T-helper 17 cell (primary cell): ENCODE data around the gene HMGN4. TPM values are rescaled to one million over a fixed set of nuclear protein-coding genes. Genes with fewer than 3 reads are reported as not detected.
"Not testable (repeated sequence)": the region's sequence is repeated elsewhere in the genome, so short reads cannot be mapped to it uniquely, and the experiment has no call there.

Source experiments
- ATAC-seq: fragments of 150-1000 bp; cut with Tn5 transposase; 2 replicates; pipeline ENCODE4 v1.10.0; 2021; ENCODE audit warnings: mild to moderate bottlenecking, moderate library complexity
- DNase-seq, 3 donors: peaks; one replicate each; pipeline versions ENCODE4 v3.0.0 to v3.0.0-alpha.2; 2020 to 2021
- H3K9me3 ChIP-seq: one replicate; pipeline ENCODE4 v1.7.0; 2013; ENCODE audit warnings: low read length, mild to moderate bottlenecking; ENCODE audit not compliant: control insufficient read depth, poor library complexity, severe bottlenecking
- H3K27ac Mint-ChIP-seq: one replicate; pipeline ENCODE4 v1.8.0; 2022; ENCODE audit warnings: mild to moderate bottlenecking, moderate library complexity, mixed read lengths
- H3K27me3 Mint-ChIP-seq: one replicate; pipeline ENCODE4 v1.8.0; 2022; ENCODE audit warnings: mixed read lengths
- H3K36me3 Mint-ChIP-seq: one replicate; pipeline ENCODE4 v1.8.0; 2022; ENCODE audit warnings: low read depth, mixed read lengths
- H3K4me1 Mint-ChIP-seq: one replicate; pipeline ENCODE4 v1.8.0; 2022; ENCODE audit warnings: mild to moderate bottlenecking, mixed read lengths
- H3K4me3 Mint-ChIP-seq: one replicate; pipeline ENCODE4 v1.8.0; 2022; ENCODE audit warnings: mild to moderate bottlenecking, moderate library complexity, mixed read lengths
- total RNA-seq, 4 donors: library from RNA in 2 of 4; stranded (reverse) in 2 of 4; gene quantifications; one replicate each; pipeline ENCODE4 v1.2.3 and lab custom pipeline; 2022 to 2026

Gene HMGN4
- total RNA-seq, 2 donors from 2014 or later: 54.7 to 60.1 TPM

GRCh38 chr6:26514984-26515383 lies 23.2 kb upstream of the HMGN4 start:
- H3K36me3 Mint-ChIP-seq: peaks cover 3% of the 10 kb centered on the region
- no peaks in the 10 kb centered on the region for H3K9me3 ChIP-seq
- H3K27me3 Mint-ChIP-seq: no peaks in the 10 kb centered on the region
- no peak overlapping the region for H3K4me3 Mint-ChIP-seq
- DNase-seq: no peak
- H3K4me1 Mint-ChIP-seq: peaks cover 7% of the 10 kb centered on the region
- no peak overlapping the region for H3K27ac Mint-ChIP-seq
- no peak for ATAC-seq

GRCh38 chr6:26516481-26517427 lies 21.4 kb upstream of the HMGN4 start:
- H3K36me3 Mint-ChIP-seq: peaks cover 4% of the 10 kb centered on the region
- peaks cover 19% of the 10 kb centered on the region for H3K4me1 Mint-ChIP-seq
- no peak overlapping the region for H3K4me3 Mint-ChIP-seq
- no peak overlapping the region for H3K27ac Mint-ChIP-seq
- DNase-seq (no peak), ATAC-seq (no peak)
- H3K9me3 ChIP-seq: no peaks in the 10 kb centered on the region
- H3K27me3 Mint-ChIP-seq: no peaks in the 10 kb centered on the region

GRCh38 chr6:26519359-26519758 lies 18.8 kb upstream of the HMGN4 start:
- no peaks in the 10 kb centered on the region for H3K9me3 ChIP-seq
- no peaks in the 10 kb centered on the region for H3K27me3 Mint-ChIP-seq
- H3K36me3 Mint-ChIP-seq: peaks cover 2% of the 10 kb centered on the region
- H3K27ac Mint-ChIP-seq: no peak overlapping the region
- H3K4me3 Mint-ChIP-seq: no peak overlapping the region
- peaks cover 35% of the 10 kb centered on the region for H3K4me1 Mint-ChIP-seq
- ATAC-seq: no peak
- DNase-seq: no peak

GRCh38 chr6:26520237-26520849 lies 17.8 kb upstream of the HMGN4 start:
- H3K4me1 Mint-ChIP-seq: peaks cover 35% of the 10 kb centered on the region
- H3K9me3 ChIP-seq: no peaks in the 10 kb centered on the region
- peak overlapping the region; percentile 98 for H3K27ac Mint-ChIP-seq
- ATAC-seq (peak; percentile 28), DNase-seq (no peak)
- H3K36me3 Mint-ChIP-seq: peaks cover 2% of the 10 kb centered on the region
- no peaks in the 10 kb centered on the region for H3K27me3 Mint-ChIP-seq
- peak overlapping the region; percentile 86 for H3K4me3 Mint-ChIP-seq

GRCh38 chr6:26520850-26521599 lies 17.1 kb upstream of the HMGN4 start:
- H3K27me3 Mint-ChIP-seq: no peaks in the 10 kb centered on the region
- H3K4me3 Mint-ChIP-seq: peak overlapping the region; percentile 86
- peaks cover 35% of the 10 kb centered on the region for H3K4me1 Mint-ChIP-seq
- DNase-seq (peak; percentile 73 to 85 (median 82)), ATAC-seq (peak; percentile 81)
- no peaks in the 10 kb centered on the region for H3K9me3 ChIP-seq
- H3K36me3 Mint-ChIP-seq: peaks cover 2% of the 10 kb centered on the region
- H3K27ac Mint-ChIP-seq: peak overlapping the region; percentile 98

GRCh38 chr6:26521600-26522391 lies 16.4 kb upstream of the HMGN4 start:
- H3K36me3 Mint-ChIP-seq: peaks cover 2% of the 10 kb centered on the region
- ATAC-seq (peak; percentile 66), DNase-seq (peak; percentile 53 to 59 (median 53))
- H3K27me3 Mint-ChIP-seq: no peaks in the 10 kb centered on the region
- H3K4me1 Mint-ChIP-seq: peaks cover 32% of the 10 kb centered on the region
- H3K4me3 Mint-ChIP-seq: peak overlapping the region; percentile 86
- H3K9me3 ChIP-seq: no peaks in the 10 kb centered on the region
- peak overlapping the region; percentile 98 for H3K27ac Mint-ChIP-seq

GRCh38 chr6:26522486-26523228 lies 15.5 kb upstream of the HMGN4 start:
- ATAC-seq, H3K36me3 Mint-ChIP-seq, H3K9me3 ChIP-seq, DNase-seq, H3K27me3 Mint-ChIP-seq: not testable (repeated sequence)
- Mint-ChIP-seq H3K4me1 (peaks cover 28% of the 10 kb centered on the region), H3K27ac (peak overlapping the region; percentile 98), H3K4me3 (peak overlapping the region; percentile 86)

- H3K36me3 Mint-ChIP-seq, H3K4me3 Mint-ChIP-seq, DNase-seq, ATAC-seq, H3K9me3 ChIP-seq, H3K27me3 Mint-ChIP-seq, H3K27ac Mint-ChIP-seq: not testable (repeated sequence)
- peaks cover 28% of the 10 kb centered on the region for H3K4me1 Mint-ChIP-seq
Measured at GRCh38 chr6:26524314-26524713, 13.9 kb upstream of the HMGN4 start.

GRCh38 chr6:26524722-26525370 lies 13.3 kb upstream of the HMGN4 start:
- Mint-ChIP-seq H3K4me1 (peaks cover 30% of the 10 kb centered on the region), H3K27ac (no peak overlapping the region), H3K27me3 (no peaks in the 10 kb centered on the region), H3K4me3 (no peak overlapping the region), H3K36me3 (peaks cover 2% of the 10 kb centered on the region)
- no peak for DNase-seq
- ATAC-seq: no peak
- H3K9me3 ChIP-seq: no peaks in the 10 kb centered on the region

- DNase-seq (no peak), ATAC-seq (no peak)
- Mint-ChIP-seq H3K4me3 (no peak overlapping the region), H3K36me3 (peaks cover 2% of the 10 kb centered on the region), H3K4me1 (peaks cover 27% of the 10 kb centered on the region), H3K27me3 (no peaks in the 10 kb centered on the region), H3K27ac (no peak overlapping the region)
- no peaks in the 10 kb centered on the region for H3K9me3 ChIP-seq
Measured at GRCh38 chr6:26525838-26526237, 12.3 kb upstream of the HMGN4 start.

GRCh38 chr6:26526928-26527327 lies 11.2 kb upstream of the HMGN4 start:
- Mint-ChIP-seq H3K27ac (no peak overlapping the region), H3K36me3 (no peaks in the 10 kb centered on the region), H3K4me3 (no peak overlapping the region), H3K27me3 (no peaks in the 10 kb centered on the region), H3K4me1 (peaks cover 22% of the 10 kb centered on the region)
- DNase-seq (no peak), ATAC-seq (no peak)
- no peaks in the 10 kb centered on the region for H3K9me3 ChIP-seq

GRCh38 chr6:26530203-26530602 lies 8.0 kb upstream of the HMGN4 start:
- Mint-ChIP-seq H3K27ac (no peak overlapping the region), H3K4me1 (peaks cover 24% of the 10 kb centered on the region), H3K27me3 (no peaks in the 10 kb centered on the region), H3K4me3 (no peak overlapping the region), H3K36me3 (peaks cover 2% of the 10 kb centered on the region)
- no peaks in the 10 kb centered on the region for H3K9me3 ChIP-seq
- ATAC-seq (no peak), DNase-seq (no peak)
